Activated CD4-positive, CD25-positive, alpha-beta regulatory T cell (primary cell): ENCODE measurements around the gene PLCD1.
"Not testable (repeated sequence)": the region's sequence is repeated elsewhere in the genome, so short reads cannot be mapped to it uniquely, and the experiment has no call there.

Experiments
- DNase-seq, 4 experiments: peaks; one replicate each; lab custom pipeline; 2025; lab: John Stamatoyannopoulos, UW

Gene PLCD1

GRCh38 chr3:37986479-37987314, 42.7 kb downstream of the PLCD1 start:
- no peak for DNase-seq

- DNase-seq, result no peak
Measured at GRCh38 chr3:37985637-37986320, 43.7 kb downstream of the PLCD1 start.

- DNase-seq, result no peak
Measured at GRCh38 chr3:37984596-37984995, 44.8 kb downstream of the PLCD1 start.

- DNase-seq, result no peak
Measured at GRCh38 chr3:37984051-37984450, 45.4 kb downstream of the PLCD1 start.

GRCh38 chr3:37982331-37982730, 47.1 kb downstream of the PLCD1 start:
- DNase-seq, result no peak

- DNase-seq, result no peak
Measured at GRCh38 chr3:37981348-37981664, 48.1 kb downstream of the PLCD1 start.

GRCh38 chr3:37980462-37981347, 48.7 kb downstream of the PLCD1 start:
- no peak for DNase-seq

GRCh38 chr3:37979541-37980461, 49.6 kb downstream of the PLCD1 start:
- no peak for DNase-seq

GRCh38 chr3:37974121-37975083, 55.0 kb downstream of the PLCD1 start:
- peak; percentile 37 to 55 (median 52) for DNase-seq

- no peak for DNase-seq
Measured at GRCh38 chr3:37973246-37974054, 56.0 kb downstream of the PLCD1 start.

GRCh38 chr3:37972056-37972455, 57.4 kb downstream of the PLCD1 start:
- not testable (repeated sequence) for DNase-seq

GRCh38 chr3:37971467-37971866, 58.0 kb downstream of the PLCD1 start:
- no peak for DNase-seq

GRCh38 chr3:37970802-37971201, 58.6 kb downstream of the PLCD1 start:
- no peak for DNase-seq

GRCh38 chr3:37969596-37970100, 59.8 kb downstream of the PLCD1 start:
- no peak for DNase-seq

- no peak for DNase-seq
Measured at GRCh38 chr3:37968813-37969595, 60.4 kb downstream of the PLCD1 start.

GRCh38 chr3:37968199-37968598, 61.2 kb downstream of the PLCD1 start:
- DNase-seq, result no peak

GRCh38 chr3:37967260-37967881, 62.1 kb downstream of the PLCD1 start:
- peak; percentile 5 to 9 (median 7) for DNase-seq

- no peak for DNase-seq
Measured at GRCh38 chr3:37964716-37965115, 64.7 kb downstream of the PLCD1 start.
